Hepatocyte (in vitro differentiated cells): ENCODE results near the gene WHAMM.
"Not testable (repeated sequence)": the region's sequence is repeated elsewhere in the genome, so short reads cannot be mapped to it uniquely, and the experiment has no call there.

Experiments used
- EZH2 ChIP-seq: fragments of 200-600 bp; sonication (generic); IDR thresholded peaks from 2 replicates; pipeline ENCODE4 v1.6.1; 2016; ENCODE audit warnings: antibody characterized with exemption, mild to moderate bottlenecking, borderline replicate concordance
- EZH2phosphoT487 ChIP-seq: fragments of 200-600 bp; sonication (generic); IDR thresholded peaks from one replicate; pipeline ENCODE4 v1.6.1; 2018; ENCODE audit warnings: antibody characterized with exemption, mild to moderate bottlenecking, low read depth, moderate library complexity; ENCODE audit not compliant: unreplicated experiment, severe bottlenecking
- TF ChIP-seq, protein P1 (sequence below): fragments of 200-600 bp; sonication (generic); IDR thresholded peaks from 2 replicates; pipeline ENCODE4 v1.5.1; 2016; ENCODE audit warnings: antibody characterized with exemption, mild to moderate bottlenecking; ENCODE audit not compliant: poor library complexity

DNA sequence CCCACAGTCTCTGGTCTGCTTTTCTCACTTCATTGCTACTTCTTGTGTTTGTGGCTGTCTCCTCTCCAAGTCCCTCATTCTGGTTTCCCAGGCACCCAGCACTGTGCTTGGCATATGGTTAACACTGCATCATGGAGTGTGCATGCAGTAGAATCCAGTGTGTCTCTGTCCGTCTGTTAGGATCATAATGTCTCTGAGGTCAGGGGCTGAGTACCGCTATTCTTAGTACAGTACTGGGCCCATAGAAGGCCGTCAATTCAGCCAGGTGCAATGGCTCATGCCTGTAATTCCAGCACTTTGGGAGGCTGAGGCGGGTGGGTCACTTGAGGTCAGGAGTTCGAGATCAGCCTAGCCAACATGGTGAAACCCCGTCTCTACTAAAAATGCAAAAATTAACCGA lies 43.2 kb upstream of the WHAMM start:
- TF ChIP-seq, protein P1, sequence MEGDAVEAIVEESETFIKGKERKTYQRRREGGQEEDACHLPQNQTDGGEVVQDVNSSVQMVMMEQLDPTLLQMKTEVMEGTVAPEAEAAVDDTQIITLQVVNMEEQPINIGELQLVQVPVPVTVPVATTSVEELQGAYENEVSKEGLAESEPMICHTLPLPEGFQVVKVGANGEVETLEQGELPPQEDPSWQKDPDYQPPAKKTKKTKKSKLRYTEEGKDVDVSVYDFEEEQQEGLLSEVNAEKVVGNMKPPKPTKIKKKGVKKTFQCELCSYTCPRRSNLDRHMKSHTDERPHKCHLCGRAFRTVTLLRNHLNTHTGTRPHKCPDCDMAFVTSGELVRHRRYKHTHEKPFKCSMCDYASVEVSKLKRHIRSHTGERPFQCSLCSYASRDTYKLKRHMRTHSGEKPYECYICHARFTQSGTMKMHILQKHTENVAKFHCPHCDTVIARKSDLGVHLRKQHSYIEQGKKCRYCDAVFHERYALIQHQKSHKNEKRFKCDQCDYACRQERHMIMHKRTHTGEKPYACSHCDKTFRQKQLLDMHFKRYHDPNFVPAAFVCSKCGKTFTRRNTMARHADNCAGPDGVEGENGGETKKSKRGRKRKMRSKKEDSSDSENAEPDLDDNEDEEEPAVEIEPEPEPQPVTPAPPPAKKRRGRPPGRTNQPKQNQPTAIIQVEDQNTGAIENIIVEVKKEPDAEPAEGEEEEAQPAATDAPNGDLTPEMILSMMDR, result not testable (repeated sequence)
- not testable (repeated sequence) for TF ChIP-seq EZH2, EZH2phosphoT487
